KBM-7 (cell line): ENCODE results near the gene ANAPC2.

Experiments used
- DNase-seq: peaks from one replicate; pipeline ENCODE4 v3.0.0-alpha.2; 2015
- in situ Hi-C: fragments of 300-500 bp; cut with MboI; formaldehyde crosslinking; loops from 2 replicates; pipeline ENCODE4 v1.14.3; 2020; ENCODE audit warnings: low sequenced_read_pairs, low pct_unique_long_range_greater_than_20kb, mixed read lengths

Gene ANAPC2

GRCh38 chr9:137228506-137228967 lies 40.2 kb upstream of the ANAPC2 start:
- no peak for DNase-seq
- in situ Hi-C loops = no loop called here

DNA sequence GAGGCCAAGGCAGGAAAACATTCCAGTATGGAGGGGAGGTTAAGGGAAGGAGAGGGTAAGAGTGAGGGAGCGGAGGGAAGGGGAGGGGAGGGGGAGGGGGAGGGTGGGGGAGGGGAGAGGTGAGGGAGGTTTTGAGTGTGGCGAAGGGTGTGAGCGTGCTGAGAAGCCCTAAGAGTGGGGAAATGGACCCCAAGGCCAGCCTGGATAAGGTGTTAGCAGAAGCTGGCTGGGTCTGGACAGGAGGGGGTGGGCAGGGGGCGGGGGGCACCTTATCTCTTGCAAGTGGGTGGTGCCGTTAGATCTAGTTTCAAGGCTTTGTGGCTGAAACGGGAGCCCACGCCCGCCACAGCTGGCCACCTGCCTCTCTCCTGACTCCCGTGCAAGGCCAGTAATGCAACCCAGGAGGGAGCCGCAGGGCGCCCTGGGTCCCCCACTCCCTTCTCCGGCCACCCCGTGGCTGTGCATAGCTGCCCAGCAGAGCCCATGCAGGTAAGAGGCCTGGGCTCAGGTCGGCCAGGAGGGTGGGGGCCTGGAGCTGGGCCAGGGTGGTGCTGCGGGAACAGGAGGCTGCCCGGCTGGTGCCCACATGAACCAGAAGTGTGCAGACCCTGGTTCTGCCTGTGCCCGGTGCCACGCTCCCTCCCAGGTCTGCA lies 39.6 kb upstream of the ANAPC2 start:
- in situ Hi-C loops = no loop called here

GRCh38 chr9:137227054-137227852 lies 38.9 kb upstream of the ANAPC2 start, which contains the start of gene RNF224:
RNF224 (plus strand) TSS chr9:137227502; CDS start chr9:137228336, 834 bp downstream.
- peak; percentile 86 for DNase-seq
- in situ Hi-C loops = no loop called here

More for the DNA sequence above, 39.6 kb upstream of the ANAPC2 start:
- no peak for DNase-seq

DNA sequence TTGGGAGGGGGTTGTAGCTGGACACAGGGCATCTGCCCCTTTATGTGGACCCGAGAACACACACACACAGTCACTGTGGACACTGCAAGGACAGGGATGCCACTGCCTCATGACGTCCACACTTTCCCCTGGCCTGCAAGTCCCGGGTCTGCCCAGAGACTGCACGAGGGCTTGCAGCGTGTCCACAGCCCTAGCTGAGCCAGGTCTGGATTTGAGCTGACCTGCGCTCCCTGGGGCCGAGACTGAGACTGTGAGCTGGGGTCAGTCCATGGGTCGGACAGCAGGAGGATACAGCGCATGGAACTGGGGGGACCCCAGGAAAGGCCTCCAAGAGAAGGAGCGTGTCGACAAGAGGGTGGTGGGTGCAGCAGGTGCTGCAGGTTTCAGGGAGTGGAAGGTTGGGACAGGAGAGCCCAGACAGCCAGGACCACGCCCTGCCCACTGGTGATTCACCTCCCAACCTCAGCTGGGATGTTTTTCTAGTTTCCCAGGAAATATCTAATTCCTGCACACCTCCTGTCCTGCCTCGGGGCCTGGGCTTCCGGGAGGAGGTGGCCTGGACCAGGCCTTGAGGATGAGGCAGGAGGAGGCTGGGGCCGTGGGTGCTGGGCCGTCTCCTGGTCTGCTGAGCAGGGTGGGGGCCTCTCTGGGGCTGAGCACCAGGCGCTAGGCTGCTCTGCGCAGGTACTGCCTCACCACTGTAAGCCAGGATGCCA lies 38.1 kb upstream of the ANAPC2 start:
- no peak for DNase-seq
- in situ Hi-C loops = no loop called here

- in situ Hi-C loops = no loop called here
- no peak for DNase-seq
These were observed 37.5 kb upstream of the ANAPC2 start for GRCh38 chr9:137225699-137226331.

- in situ Hi-C loops = no loop called here
- DNase-seq = no peak
These were observed 36.7 kb upstream of the ANAPC2 start, which contains the start of gene CYSRT1 for GRCh38 chr9:137224830-137225694. CYSRT1 (plus strand) TSS chr9:137225174; CDS start chr9:137225622, 448 bp downstream.

DNA sequence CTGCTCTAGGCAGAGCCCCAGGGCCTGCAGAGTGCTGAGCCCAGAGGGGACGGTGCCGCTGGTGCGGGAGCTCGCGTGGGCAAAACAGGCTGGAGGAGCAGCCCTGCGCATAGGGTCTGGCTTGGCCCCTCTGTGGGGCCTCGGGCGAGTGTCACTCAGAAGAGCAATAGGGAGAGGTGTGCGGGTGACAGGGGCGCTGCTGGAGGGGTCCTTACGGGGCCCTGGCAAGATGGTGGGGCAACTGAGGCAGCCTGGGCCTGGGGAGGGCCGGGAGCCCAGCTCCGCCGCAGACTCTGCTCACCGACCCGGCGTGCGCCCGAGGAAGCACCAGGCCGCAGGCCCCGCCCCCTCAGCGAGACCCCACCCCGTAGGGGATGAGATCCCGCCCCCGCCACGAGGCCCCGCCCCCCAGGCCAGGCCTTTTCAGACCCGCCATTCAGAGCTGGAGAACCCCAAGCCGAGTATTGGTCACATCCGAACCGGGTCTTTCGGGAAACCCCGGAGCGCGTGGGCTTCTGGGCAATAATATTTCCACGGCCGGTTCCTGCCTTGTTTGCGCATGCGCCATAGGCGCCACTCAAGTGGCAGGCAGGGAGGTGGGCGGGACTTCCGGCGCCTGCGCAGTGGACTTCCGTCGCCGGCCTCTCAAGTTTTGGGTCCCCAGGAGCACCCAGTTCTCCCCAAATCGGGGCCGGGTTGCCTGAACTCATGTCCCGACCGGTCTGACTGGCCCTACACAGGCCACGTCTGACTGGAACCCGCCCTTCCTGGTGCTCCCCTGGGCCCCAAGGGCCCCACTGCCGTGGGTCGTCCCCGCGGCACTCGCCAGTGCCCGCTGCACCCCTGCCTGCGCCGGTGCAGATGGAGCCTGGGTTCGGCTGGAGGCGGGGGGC lies 35.0 kb upstream of the ANAPC2 start:
- in situ Hi-C loops = no loop called here
- DNase-seq = peak; percentile 96

DNA sequence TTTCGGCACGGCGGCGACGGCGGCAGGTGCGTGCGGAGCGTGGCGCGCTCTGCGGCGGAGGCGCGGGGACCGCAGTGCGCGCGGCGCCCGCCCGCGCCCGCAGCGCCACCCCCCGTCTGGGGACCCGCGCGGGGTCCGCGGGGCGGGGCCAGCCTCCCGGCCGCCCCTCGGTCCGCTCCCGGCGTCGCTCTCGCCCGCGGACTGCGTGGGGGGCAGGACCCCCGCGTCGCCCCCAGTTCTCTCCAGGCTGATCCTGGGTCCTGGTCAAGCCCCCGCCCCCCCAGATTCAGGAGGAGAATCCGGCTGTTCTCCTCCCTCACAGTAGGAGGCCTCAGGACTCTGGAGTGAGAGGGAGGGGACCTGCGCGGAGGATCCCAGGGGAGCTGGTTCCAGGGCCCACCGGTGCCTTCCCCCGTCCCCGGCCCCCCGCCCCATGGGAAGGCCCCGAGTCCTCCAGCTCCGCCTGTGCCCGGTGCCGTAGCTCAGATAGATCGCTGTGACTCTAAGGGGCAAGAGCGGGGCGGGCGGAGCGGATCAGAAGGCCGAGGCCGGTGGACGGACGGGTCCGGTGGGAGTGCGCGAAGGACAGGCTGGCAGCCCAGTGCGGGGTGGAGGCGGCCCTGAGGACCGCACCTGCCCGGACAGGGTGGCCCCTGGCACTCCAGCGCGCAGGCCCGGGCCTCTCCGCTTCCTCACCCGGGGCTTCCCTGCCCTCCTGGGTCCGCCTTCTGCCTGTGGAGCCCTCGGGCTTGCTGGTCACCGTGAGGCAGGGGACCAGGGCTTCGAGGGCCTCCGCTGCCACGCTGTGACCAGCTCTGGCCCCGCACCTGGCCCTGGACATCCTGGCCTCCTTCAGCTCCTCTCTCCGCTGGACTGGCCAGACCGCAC lies 34.1 kb upstream of the ANAPC2 start, which contains the start of gene RNF208:
TSS of gene RNF208 (minus strand) at position 51 of the 888 bp plus-strand sequence. CDS start 1,028 bp downstream, outside the sequence.
- DNase-seq = no peak
- in situ Hi-C loops = no loop called here

- DNase-seq = no peak
- in situ Hi-C loops = no loop called here
These were observed 33.2 kb upstream of the ANAPC2 start for GRCh38 chr9:137221506-137222111.

DNA sequence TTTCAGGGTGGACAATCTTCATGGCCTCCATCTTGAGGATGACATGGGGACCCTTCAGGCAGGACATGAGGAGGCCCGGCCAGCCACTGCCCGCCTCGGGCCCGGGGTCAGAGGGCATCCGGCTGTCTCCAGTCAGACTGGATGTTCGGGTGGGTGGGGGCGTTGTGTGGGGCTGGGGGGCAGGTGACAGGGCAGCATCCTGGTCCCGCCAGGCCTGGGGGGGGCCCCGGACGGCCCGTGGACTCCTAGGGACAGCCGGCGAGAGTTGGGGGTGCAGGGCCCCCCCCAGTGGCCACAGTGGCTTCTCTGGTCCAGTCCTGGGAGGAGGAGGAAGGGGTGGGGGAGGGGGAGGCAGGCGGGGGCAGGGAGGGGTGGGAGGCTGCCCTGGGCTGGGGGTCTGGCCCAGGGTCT lies 32.7 kb upstream of the ANAPC2 start:
- in situ Hi-C loops = no loop called here
- DNase-seq = no peak

- in situ Hi-C loops = no loop called here
- DNase-seq = no peak
These were observed 32.1 kb upstream of the ANAPC2 start for GRCh38 chr9:137220317-137221094.

- in situ Hi-C loops = no loop called here
- DNase-seq = no peak
These were observed 31.5 kb upstream of the ANAPC2 start for GRCh38 chr9:137219757-137220316.

DNA sequence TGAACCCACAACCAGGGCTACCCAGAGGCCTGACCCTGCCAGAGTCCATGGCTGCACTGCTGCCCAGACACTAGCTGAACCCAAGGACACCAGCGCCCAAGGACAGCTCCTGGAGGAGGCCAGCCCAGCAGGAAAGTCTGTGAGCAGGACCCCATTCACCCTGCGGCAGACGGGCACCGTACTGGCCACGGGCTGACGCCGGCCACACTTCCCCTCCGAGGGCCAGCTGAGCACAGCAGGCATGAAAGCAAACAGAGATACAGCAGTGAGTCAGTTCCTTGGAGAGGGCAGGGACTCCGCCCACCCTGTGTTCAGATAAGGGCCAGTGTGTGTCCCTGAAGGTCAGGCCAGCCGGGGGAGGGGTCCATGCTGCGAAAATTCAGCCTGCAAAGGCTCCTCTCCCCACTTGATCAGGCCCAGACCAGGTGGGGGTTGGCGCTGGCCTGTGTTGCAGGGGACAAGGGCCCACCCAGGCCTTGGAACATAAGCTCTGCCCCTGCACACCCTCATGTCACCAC lies 30.5 kb upstream of the ANAPC2 start:
- in situ Hi-C loops = no loop called here
- no peak for DNase-seq

GRCh38 chr9:137218212-137218753 lies 29.9 kb upstream of the ANAPC2 start:
- in situ Hi-C loops = no loop called here
- DNase-seq = no peak
